ENCODE data around the gene RPL36AL. TPM values are rescaled to one million over a fixed set of nuclear protein-coding genes. Genes with fewer than 3 reads are reported as not detected.
A peak's percentile ranks its signal among the peaks of the same experiment; 100 is the strongest.

RPL36AL gene
- total and polyA plus RNA-seq, 10 of the 15 experiments (the other 5 are each of a cell fraction or from before 2014, with no cell fraction given), result 222 to 1,379 (median 545) TPM

DNA sequence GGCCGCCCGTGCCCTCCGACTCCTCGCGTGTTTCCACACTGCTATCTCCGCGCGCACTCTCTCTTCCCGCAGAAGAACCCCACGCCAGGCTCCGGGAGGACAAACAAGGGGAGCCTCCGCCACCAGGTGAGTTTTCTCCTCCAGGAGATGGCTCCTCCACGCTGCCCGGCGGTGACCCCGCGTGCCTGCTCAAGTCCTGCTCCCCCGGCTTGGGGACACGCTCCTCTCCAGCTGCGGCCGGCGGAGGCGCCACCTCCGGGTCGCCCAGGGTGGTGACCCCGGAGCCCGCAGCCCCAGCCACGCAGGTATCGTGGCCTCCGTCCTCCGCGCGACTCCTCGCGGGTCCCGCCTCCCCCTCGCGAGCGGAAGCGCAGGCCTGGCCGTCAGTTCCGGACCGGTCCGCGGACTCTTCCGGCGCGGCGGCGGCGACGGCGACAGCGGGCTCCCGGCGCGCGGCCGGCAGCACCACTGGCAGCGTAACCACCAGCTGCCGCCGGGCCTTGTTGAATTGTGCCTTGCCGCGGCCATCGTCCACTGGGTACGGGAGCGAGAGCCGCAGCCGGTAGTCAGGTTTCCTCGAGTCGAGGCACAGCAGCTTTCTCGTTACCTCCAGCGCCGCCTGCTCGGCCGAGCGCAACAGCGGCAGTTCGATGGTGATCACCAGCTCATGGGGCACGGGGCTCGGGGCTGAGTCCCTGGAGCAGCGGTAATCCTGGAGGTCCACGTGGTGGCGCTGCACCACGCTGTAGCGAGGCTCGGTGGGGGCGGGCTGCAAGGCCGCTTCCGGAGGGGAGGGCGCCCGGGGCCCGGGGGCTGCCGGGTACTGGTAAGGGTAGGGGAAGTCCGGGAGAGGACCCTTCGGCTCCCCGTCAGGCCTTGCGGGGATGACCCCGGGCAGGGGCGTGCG is 13.5 kb upstream of the RPL36AL start (continued):
- TF ChIP-seq YBX1 (IDR thresholded peaks at IDR 0.05) (no peak), REST (IDR thresholded peaks at IDR 0.05; ENCODE audit: low read depth, low read length) (no peak), E2F4 (IDR thresholded peaks at IDR 0.05; ENCODE audit: low read depth, low read length) (peak; percentile 34; the same call in 1 of the 2 replicates), MEF2A (IDR thresholded peaks at IDR 0.05; ENCODE audit: insufficient read depth, low read depth, low read length) (peak; percentile 68; the same call in 1 of the 2 replicates), BACH1 (IDR thresholded peaks at IDR 0.05; ENCODE audit: borderline replicate concordance) (peak; percentile 98), SIN3A (IDR thresholded peaks at IDR 0.05; ENCODE audit: low read depth, low read length) (peak; percentile 84; the same call in 1 of the 2 replicates), IKZF2 (IDR thresholded peaks at IDR 0.05) (no peak; a peak in 2 of 4 replicates), ZZZ3 (IDR thresholded peaks at IDR 0.05; ENCODE audit: control insufficient read depth, insufficient read length, low read depth) (no peak), STAT3 (IDR thresholded peaks at IDR 0.05; ENCODE audit: low read depth, low read length) (no peak), SMAD1 (IDR thresholded peaks at IDR 0.05; ENCODE audit: low read depth, partially characterized antibody) (no peak), EED (IDR thresholded peaks at IDR 0.05; ENCODE audit: low read depth) (no peak), ZNF687 (IDR thresholded peaks at IDR 0.05) (peak; percentile 88), CHD4 (IDR thresholded peaks at IDR 0.05) (no peak), ZSCAN29 (IDR thresholded peaks at IDR 0.05) (no peak; the same call in 1 of the 2 replicates), KDM1A (IDR thresholded peaks at IDR 0.05; ENCODE audit: borderline replicate concordance) (no peak), FOXK2 (IDR thresholded peaks at IDR 0.05) (no peak)
- TF ChIP-seq, protein P1, sequence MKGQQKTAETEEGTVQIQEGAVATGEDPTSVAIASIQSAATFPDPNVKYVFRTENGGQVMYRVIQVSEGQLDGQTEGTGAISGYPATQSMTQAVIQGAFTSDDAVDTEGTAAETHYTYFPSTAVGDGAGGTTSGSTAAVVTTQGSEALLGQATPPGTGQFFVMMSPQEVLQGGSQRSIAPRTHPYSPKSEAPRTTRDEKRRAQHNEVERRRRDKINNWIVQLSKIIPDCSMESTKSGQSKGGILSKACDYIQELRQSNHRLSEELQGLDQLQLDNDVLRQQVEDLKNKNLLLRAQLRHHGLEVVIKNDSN (IDR thresholded peaks at IDR 0.05; ENCODE audit: borderline replicate concordance, extremely low read length, insufficient read depth, low read depth, low read length), result peak; percentile 41
- TF ChIP-seq, protein P2, sequence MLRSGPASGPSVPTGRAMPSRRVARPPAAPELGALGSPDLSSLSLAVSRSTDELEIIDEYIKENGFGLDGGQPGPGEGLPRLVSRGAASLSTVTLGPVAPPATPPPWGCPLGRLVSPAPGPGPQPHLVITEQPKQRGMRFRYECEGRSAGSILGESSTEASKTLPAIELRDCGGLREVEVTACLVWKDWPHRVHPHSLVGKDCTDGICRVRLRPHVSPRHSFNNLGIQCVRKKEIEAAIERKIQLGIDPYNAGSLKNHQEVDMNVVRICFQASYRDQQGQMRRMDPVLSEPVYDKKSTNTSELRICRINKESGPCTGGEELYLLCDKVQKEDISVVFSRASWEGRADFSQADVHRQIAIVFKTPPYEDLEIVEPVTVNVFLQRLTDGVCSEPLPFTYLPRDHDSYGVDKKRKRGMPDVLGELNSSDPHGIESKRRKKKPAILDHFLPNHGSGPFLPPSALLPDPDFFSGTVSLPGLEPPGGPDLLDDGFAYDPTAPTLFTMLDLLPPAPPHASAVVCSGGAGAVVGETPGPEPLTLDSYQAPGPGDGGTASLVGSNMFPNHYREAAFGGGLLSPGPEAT (IDR thresholded peaks at IDR 0.05; ENCODE audit: low read depth), result peak; percentile 74
